Neural progenitor cell (in vitro differentiated cells): Measurements from ENCODE around the gene KHDC3L. TPM values are rescaled to one million over a fixed set of nuclear protein-coding genes. Genes with fewer than 3 reads are reported as not detected.

Source experiments
- DNase-seq: peaks from one replicate; pipeline ENCODE4 v3.0.0-alpha.2; 2016; ENCODE audit warnings: low spot score
- H2AFZ ChIP-seq: fragments of 200-600 bp; sonication (generic); replicated peaks from 2 replicates; pipeline ENCODE4 v1.6.1; 2016; ENCODE audit warnings: antibody characterized with exemption
- H3F3A ChIP-seq: fragments of 200-600 bp; sonication (generic); 2 replicates; pipeline ENCODE4 v1.6.1; 2016; ENCODE audit warnings: antibody characterized with exemption, low read depth
- H3K27ac ChIP-seq: fragments of 200-600 bp; sonication (generic); 2 replicates; pipeline ENCODE4 v1.5.1; 2016; ENCODE audit warnings: mild to moderate bottlenecking
- H3K27me3 ChIP-seq: fragments of 200-600 bp; sonication (generic); 2 replicates; pipeline ENCODE4 v1.6.1; 2016; ENCODE audit warnings: mild to moderate bottlenecking, moderate library complexity
- H3K36me3 ChIP-seq: fragments of 200-600 bp; sonication (generic); 2 replicates; pipeline ENCODE4 v1.5.1; 2016
- H3K4me1 ChIP-seq: fragments of 200-600 bp; sonication (generic); 2 replicates; pipeline ENCODE4 v1.6.1; 2016; ENCODE audit warnings: mixed run types
- H3K4me2 ChIP-seq: fragments of 200-600 bp; sonication (generic); 2 replicates; pipeline ENCODE4 v1.6.1; 2016
- H3K4me3 ChIP-seq: fragments of 200-600 bp; sonication (generic); 2 replicates; pipeline ENCODE4 v1.5.1; 2016
- H3K79me2 ChIP-seq: fragments of 200-600 bp; sonication (generic); 2 replicates; pipeline ENCODE4 v1.6.1; 2016; ENCODE audit warnings: low read depth
- H3K9ac ChIP-seq: fragments of 200-600 bp; sonication (generic); 2 replicates; pipeline ENCODE4 v1.6.1; 2016
- H3K9me3 ChIP-seq: fragments of 200-600 bp; sonication (generic); 2 replicates; pipeline ENCODE4 v1.5.1; 2016; ENCODE audit warnings: low read depth
- H4K20me1 ChIP-seq: fragments of 200-600 bp; sonication (generic); 2 replicates; pipeline ENCODE4 v1.6.1; 2016; ENCODE audit warnings: low read depth
- H3K27ac Mint-ChIP-seq: 3 replicates; pipeline ENCODE4 v1.8.0; 2021; ENCODE audit warnings: mixed read lengths
- H3K27me3 Mint-ChIP-seq: 2 replicates; pipeline ENCODE4 v1.8.0; 2022; ENCODE audit warnings: low read depth, mild to moderate bottlenecking, inconsistent platforms, moderate library complexity, mixed read lengths; ENCODE audit not compliant: insufficient read depth
- H3K36me3 Mint-ChIP-seq: 3 replicates; pipeline ENCODE4 v1.8.0; 2021; ENCODE audit warnings: mixed read lengths
- H3K4me1 Mint-ChIP-seq: 3 replicates; pipeline ENCODE4 v1.8.0; 2021; ENCODE audit warnings: mixed read lengths
- H3K4me3 Mint-ChIP-seq: 3 replicates; pipeline ENCODE4 v1.8.0; 2021; ENCODE audit warnings: mild to moderate bottlenecking, moderate library complexity, mixed read lengths
- H3K9me3 Mint-ChIP-seq: 3 replicates; pipeline ENCODE4 v1.8.0; 2020; ENCODE audit warnings: mixed read lengths
- EZH2 ChIP-seq: fragments of 200-600 bp; sonication (generic); IDR thresholded peaks from 2 replicates; pipeline ENCODE4 v1.6.1; 2017; ENCODE audit warnings: antibody characterized with exemption, mild to moderate bottlenecking, moderate library complexity
- EZH2phosphoT487 ChIP-seq: fragments of 200-600 bp; sonication (generic); IDR thresholded peaks from 2 replicates; pipeline ENCODE4 v1.6.1; 2017; ENCODE audit warnings: antibody characterized with exemption
- total RNA-seq: library from RNA; depleted of rRNA; stranded (reverse); fragments of >200 nt; gene quantifications from 2 replicates; pipeline ENCODE4 v1.2.3, GENCODE V29; 2015; ENCODE audit warnings: low replicate concordance
- TF ChIP-seq, protein P1 (sequence below): fragments of 200-600 bp; sonication (generic); IDR thresholded peaks from 2 replicates; pipeline ENCODE4 v1.5.1; 2017; ENCODE audit warnings: antibody characterized with exemption, mild to moderate bottlenecking

The KHDC3L gene
- total RNA-seq, 1 donor from 2014 or later, result not detected

DNA sequence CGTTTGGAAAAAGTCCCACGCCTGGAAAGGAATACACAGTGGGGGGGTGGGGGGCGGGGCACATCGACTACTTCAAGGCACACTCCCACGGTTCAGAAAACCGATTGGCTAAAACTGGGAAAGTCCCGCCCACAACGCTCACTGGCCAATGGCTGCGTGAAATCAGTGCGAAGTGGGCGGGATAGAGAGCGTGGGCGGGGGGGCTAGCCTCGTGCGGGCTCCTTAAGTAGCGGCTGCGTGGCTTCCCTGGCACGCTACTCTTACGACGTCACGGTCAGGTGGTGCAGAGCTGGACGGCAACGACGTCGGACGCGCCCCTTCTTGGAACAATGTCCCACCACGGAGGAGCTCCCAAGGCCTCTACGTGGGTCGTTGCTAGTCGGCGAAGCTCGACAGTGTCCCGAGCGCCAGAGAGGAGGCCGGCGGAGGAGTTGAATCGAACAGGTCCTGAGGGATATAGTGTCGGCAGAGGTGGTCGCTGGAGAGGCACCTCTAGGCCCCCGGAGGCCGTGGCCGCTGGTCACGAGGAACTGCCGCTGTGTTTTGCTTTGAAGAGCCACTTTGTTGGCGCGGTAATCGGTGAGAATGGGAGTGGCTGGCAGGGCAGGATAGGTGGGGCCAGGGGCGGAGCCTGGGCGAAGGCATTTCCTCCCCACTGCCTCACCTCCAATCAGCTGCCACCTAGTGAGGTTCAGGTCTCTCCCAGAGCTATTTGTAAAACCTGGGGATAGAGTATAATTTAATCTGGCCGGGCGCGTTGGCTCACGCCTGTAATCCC, 32.3 kb downstream of the KHDC3L start, which contains the start of gene DDX43:
Gene DDX43, plus strand, starts transcription at position 252 of the 778 bp plus-strand sequence. Its CDS starts 78 bp downstream, at position 330.
- Histone ChIP-seq H3K4me3 (no peak within 1 kb of the TSS), H3K27me3 (peaks cover 2% of the 10 kb centered on the region), H4K20me1 (no peaks in the 10 kb centered on the region), H3K79me2 (no peaks in the 10 kb centered on the region), H3K9ac (no peak within 1 kb of the TSS), H2AFZ (no peak within 1 kb of the TSS), H3K4me1 (no peaks in the 10 kb centered on the region), H3K27ac (no peak within 1 kb of the TSS), H3K4me2 (no peak within 1 kb of the TSS), H3K9me3 (no peaks in the 10 kb centered on the region), H3F3A (no peaks in the 10 kb centered on the region), H3K36me3 (no peaks in the 10 kb centered on the region)
- Mint-ChIP-seq H3K4me1 (no peaks in the 10 kb centered on the region), H3K27ac (no peak within 1 kb of the TSS), H3K4me3 (no peak within 1 kb of the TSS), H3K36me3 (no peaks in the 10 kb centered on the region), H3K9me3 (no peaks in the 10 kb centered on the region), H3K27me3 (no peaks in the 10 kb centered on the region)
- no peak for DNase-seq
- TF ChIP-seq, protein P1, sequence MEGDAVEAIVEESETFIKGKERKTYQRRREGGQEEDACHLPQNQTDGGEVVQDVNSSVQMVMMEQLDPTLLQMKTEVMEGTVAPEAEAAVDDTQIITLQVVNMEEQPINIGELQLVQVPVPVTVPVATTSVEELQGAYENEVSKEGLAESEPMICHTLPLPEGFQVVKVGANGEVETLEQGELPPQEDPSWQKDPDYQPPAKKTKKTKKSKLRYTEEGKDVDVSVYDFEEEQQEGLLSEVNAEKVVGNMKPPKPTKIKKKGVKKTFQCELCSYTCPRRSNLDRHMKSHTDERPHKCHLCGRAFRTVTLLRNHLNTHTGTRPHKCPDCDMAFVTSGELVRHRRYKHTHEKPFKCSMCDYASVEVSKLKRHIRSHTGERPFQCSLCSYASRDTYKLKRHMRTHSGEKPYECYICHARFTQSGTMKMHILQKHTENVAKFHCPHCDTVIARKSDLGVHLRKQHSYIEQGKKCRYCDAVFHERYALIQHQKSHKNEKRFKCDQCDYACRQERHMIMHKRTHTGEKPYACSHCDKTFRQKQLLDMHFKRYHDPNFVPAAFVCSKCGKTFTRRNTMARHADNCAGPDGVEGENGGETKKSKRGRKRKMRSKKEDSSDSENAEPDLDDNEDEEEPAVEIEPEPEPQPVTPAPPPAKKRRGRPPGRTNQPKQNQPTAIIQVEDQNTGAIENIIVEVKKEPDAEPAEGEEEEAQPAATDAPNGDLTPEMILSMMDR, result no peak
- TF ChIP-seq EZH2, result no peak
- no peak for TF ChIP-seq EZH2phosphoT487

GRCh38 chr6:73395875-73396274, 33.4 kb downstream of the KHDC3L start:
- Histone ChIP-seq H3K79me2 (no peaks in the 10 kb centered on the region), H4K20me1 (no peaks in the 10 kb centered on the region), H3F3A (no peaks in the 10 kb centered on the region), H3K9me3 (no peaks in the 10 kb centered on the region), H3K4me2 (no peak overlapping the region), H2AFZ (no peak overlapping the region), H3K27me3 (no peaks in the 10 kb centered on the region), H3K27ac (no peak overlapping the region), H3K4me3 (no peak overlapping the region), H3K4me1 (no peaks in the 10 kb centered on the region), H3K36me3 (no peaks in the 10 kb centered on the region), H3K9ac (no peak overlapping the region)
- DNase-seq, result no peak
- Mint-ChIP-seq H3K4me1 (no peaks in the 10 kb centered on the region), H3K27me3 (no peaks in the 10 kb centered on the region), H3K27ac (no peak overlapping the region), H3K4me3 (no peak overlapping the region), H3K36me3 (no peaks in the 10 kb centered on the region), H3K9me3 (no peaks in the 10 kb centered on the region)
- TF ChIP-seq, protein P1, result no peak
- TF ChIP-seq EZH2 (no peak), EZH2phosphoT487 (no peak)

DNA sequence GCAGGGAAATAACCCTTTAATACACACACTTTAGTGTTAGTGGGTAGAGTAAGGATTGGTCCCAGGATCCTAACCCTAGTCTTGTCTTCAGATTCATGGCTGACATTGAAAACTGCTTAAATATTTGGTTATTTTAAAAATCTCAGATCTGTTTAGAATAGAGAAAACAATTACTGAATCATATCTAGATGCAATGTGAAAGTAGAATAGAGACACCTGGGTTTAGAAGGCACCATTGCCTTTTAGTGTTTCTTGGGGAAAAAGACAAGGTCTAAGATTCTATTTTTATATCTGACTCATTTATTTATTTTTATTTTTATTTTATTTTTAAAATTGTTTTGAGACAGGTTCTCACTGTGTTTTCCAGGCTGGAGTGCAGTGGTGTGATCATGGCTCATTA, 38.2 kb downstream of the KHDC3L start:
- no peaks in the 10 kb centered on the region for H3F3A ChIP-seq
- H3K4me1 Mint-ChIP-seq, result no peaks in the 10 kb centered on the region
- H3K4me2 ChIP-seq, result no peak overlapping the region
- H3K27ac ChIP-seq, result no peak overlapping the region
- TF ChIP-seq EZH2phosphoT487, result no peak
- TF ChIP-seq EZH2, result no peak
- TF ChIP-seq, protein P1, result no peak
- no peaks in the 10 kb centered on the region for H3K27me3 ChIP-seq
- no peak overlapping the region for H3K9ac ChIP-seq
- no peaks in the 10 kb centered on the region for H3K4me1 ChIP-seq
- H3K27ac Mint-ChIP-seq, result no peak overlapping the region
- H3K4me3 ChIP-seq, result no peak overlapping the region
- H3K36me3 Mint-ChIP-seq, result no peaks in the 10 kb centered on the region
- no peaks in the 10 kb centered on the region for H3K79me2 ChIP-seq
- no peaks in the 10 kb centered on the region for H3K9me3 Mint-ChIP-seq
- no peak overlapping the region for H3K4me3 Mint-ChIP-seq
- H3K36me3 ChIP-seq, result no peaks in the 10 kb centered on the region
- H4K20me1 ChIP-seq, result no peaks in the 10 kb centered on the region
- no peak overlapping the region for H2AFZ ChIP-seq
- no peak for DNase-seq
- H3K9me3 ChIP-seq, result no peaks in the 10 kb centered on the region
- H3K27me3 Mint-ChIP-seq, result no peaks in the 10 kb centered on the region
